ENCODE measurements around the gene VCAN. TPM values are rescaled to one million over a fixed set of nuclear protein-coding genes. Genes with fewer than 3 reads are reported as not detected.

The VCAN gene
- 308 TPM for total RNA-seq

DNA sequence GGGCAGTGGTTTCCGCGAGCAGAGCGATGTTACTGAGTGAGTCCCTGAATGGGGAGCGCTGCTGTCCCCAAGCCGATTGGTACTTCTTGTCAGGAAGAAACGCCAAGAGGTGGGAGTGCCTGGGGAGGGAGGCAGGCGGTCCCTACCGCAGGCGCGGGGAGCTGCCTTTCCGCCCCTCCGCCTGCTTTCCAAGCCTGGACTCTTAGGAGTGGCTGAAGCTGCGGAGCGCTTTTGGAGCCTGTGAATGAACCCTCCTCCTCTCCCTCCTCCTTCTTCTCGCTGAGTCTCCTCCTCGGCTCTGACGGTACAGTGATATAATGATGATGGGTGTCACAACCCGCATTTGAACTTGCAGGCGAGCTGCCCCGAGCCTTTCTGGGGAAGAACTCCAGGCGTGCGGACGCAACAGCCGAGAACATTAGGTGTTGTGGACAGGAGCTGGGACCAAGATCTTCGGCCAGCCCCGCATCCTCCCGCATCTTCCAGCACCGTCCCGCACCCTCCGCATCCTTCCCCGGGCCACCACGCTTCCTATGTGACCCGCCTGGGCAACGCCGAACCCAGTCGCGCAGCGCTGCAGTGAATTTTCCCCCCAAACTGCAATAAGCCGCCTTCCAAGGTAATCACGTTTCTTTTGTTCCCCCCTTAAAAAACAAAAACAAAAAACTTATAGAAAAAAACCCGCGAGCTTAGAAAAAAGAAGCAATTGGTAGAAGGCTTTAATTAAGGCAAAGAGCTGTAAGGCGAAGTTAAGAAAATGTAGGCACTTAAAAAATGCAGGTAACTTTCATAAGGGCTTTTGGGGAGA is at the start of gene VCAN:
Gene VCAN, plus strand, starts transcription at position 340 of the 808 bp plus-strand sequence. CDS start 11,775 bp downstream, outside the sequence.

Other genes with a start within 250 kb of the VCAN start
- gene HAPLN1, start 249.1 kb downstream of the VCAN start, total RNA-seq: 4.8 TPM

Data from camera-type eye (tissue), 1 donor.